A549 treated with CpdA at 1 μM for 4 hours (cell line): ENCODE measurements around the gene HPS5. TPM values are rescaled to one million over a fixed set of nuclear protein-coding genes. Genes with fewer than 3 reads are reported as not detected.

Experiments
- total RNA-seq: library from RNA; stranded (reverse); fragments of 200-300 nt; extraction: Qiagen RNA extraction; gene quantifications from 5 replicates; pipeline ENCODE4 v1.2.3, GENCODE V29; 2022; ENCODE audit warnings: low read depth

Gene HPS5, protein sequence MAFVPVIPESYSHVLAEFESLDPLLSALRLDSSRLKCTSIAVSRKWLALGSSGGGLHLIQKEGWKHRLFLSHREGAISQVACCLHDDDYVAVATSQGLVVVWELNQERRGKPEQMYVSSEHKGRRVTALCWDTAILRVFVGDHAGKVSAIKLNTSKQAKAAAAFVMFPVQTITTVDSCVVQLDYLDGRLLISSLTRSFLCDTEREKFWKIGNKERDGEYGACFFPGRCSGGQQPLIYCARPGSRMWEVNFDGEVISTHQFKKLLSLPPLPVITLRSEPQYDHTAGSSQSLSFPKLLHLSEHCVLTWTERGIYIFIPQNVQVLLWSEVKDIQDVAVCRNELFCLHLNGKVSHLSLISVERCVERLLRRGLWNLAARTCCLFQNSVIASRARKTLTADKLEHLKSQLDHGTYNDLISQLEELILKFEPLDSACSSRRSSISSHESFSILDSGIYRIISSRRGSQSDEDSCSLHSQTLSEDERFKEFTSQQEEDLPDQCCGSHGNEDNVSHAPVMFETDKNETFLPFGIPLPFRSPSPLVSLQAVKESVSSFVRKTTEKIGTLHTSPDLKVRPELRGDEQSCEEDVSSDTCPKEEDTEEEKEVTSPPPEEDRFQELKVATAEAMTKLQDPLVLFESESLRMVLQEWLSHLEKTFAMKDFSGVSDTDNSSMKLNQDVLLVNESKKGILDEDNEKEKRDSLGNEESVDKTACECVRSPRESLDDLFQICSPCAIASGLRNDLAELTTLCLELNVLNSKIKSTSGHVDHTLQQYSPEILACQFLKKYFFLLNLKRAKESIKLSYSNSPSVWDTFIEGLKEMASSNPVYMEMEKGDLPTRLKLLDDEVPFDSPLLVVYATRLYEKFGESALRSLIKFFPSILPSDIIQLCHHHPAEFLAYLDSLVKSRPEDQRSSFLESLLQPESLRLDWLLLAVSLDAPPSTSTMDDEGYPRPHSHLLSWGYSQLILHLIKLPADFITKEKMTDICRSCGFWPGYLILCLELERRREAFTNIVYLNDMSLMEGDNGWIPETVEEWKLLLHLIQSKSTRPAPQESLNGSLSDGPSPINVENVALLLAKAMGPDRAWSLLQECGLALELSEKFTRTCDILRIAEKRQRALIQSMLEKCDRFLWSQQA
- total RNA-seq, result 12.9 to 14.3 TPM (median 13.1 TPM) in 5 replicates

DNA sequence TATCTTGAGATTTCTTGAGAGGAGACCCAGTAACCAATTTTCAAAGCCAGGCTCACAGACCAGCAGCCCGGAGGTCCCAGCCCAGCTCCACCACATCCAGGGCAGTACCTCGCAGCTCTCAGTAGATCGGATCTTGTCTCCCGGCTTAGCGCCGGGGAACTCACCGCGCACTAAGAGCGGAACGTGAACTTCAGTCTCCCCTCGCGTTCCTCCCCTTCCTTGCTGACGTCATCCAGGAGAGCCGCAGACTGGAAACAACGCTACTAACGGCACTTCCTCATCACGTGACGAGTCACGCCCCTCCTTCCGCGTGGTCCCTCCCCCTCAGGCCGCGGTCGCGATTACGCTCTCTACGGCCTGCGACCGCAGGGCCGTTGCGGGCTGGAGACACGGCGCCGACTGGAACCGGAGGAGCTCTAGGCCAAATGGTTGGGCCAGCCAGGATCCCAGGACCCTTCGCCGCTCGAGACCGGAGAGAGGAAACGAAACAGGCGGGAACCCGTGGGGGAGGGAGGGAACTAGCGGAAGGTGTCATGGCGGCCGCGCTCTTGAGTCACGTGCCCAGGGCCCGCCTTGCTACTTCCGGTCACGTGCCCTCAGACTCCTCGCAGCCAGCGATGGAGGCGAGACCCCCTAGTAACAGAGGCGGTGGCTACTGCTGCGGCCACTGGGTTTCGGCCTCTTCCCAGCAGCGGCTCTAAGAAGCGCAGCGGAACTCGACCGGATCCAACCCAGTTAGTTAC, at the start of gene HPS5, which contains the start of gene GTF2H1:
HPS5 (minus strand) TSS at position 172 of the 743 bp plus-strand sequence. CDS start 4,282 bp downstream, outside the sequence.
GTF2H1 (plus strand) TSS at position 599 of the 743 bp plus-strand sequence. CDS start 10,508 bp downstream, outside the sequence.

DNA sequence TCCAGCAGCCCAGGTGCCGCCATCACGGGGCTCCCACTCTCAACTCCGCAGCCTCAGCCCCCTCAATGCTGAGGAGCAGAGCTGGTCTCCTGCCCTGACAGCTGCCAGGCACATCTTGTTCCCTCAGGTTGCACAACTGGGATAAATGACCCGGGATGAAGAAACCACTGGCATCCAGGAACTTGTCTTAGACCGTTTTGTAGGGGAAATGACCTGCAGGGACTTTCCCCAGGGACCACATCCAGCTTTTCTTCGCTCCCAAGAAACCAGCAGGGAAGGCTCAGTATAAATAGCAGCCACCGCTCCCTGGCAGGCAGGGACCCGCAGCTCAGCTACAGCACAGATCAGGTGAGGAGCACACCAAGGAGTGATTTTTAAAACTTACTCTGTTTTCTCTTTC, 56.0 kb downstream of the HPS5 start, which contains the start of gene SAA1:
SAA1 (plus strand) TSS at position 316 of the 400 bp plus-strand sequence. CDS start 624 bp downstream, outside the sequence.

DNA sequence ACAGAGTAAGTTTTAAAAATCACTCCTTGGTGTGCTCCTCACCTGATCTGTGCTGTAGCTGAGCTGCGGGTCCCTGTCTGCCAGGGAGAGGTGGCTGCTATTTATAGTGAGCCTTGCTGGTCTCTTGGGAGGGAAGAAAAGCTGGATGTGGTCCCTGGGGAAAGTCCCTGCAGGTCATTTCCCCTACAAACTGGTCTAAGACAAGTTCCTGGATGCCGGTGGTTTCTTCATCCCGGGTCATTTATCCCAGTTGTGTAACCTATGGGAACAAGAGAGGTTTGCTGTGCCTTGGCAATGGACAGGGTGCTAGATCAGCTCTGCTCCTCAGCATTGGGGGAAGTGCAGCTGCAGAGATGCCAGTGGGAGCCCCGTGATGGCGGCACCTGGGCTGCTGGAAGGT, 73.4 kb downstream of the HPS5 start, which contains the start of gene SAA2:
SAA2 (minus strand) TSS at position 108 of the 400 bp plus-strand sequence. CDS start 657 bp downstream, outside the sequence.

DNA sequence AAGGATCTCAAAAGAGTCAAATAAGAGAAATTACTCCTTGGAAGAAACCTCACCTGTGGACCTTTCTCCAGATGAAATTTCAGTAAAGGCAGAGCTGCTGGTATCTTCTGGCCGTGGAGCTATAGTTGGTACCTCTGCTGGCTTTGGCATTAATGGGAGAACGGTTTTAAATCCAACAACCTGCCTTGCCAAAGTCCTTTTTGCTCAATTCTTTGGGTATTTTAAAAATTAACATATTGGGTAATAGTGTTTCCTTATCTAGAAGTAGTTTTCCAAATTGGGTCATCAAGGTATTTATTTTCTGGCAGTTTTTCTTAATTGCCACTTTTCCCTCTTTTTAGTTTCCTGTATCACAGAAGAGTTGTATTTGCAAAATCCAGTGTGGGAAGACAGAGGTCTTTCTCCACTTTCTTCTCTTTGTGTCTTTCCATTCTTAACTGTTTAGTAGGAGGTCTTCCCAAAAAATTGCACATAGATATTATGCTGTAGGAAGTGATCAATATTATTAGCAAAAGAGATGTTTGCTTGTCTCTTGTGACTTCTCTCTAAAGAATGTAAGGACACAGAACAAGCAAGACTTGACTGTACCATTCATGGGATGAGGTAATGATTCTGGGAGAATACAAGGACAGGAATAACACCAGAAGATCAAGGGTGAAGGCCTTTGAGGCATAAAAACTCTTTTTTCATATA, 85.1 kb downstream of the HPS5 start, which contains the start of gene SAA4:
SAA4 (minus strand) TSS at position 139 of the 693 bp plus-strand sequence. CDS start 876 bp downstream, outside the sequence.

Other genes with a start within 250 kb of the HPS5 start
- 37.1 to 42.3 TPM (median 38.6 TPM) in 5 replicates for gene SAAL1, start 216.1 kb downstream of the HPS5 start, total RNA-seq
- 0.41 TPM in 1 of 5 replicates, not detected in the others for gene MRGPRX3, start 189.6 kb downstream of the HPS5 start, total RNA-seq
- not detected in 5 replicates for gene MRGPRX4, start 149.3 kb downstream of the HPS5 start, total RNA-seq
- gene SAA4, start 85.3 kb downstream of the HPS5 start, total RNA-seq, result not detected in 5 replicates
- 0.07 TPM in 1 of 5 replicates, not detected in the others for gene SAA2, start 73.5 kb downstream of the HPS5 start, total RNA-seq
- gene SAA1, start 55.9 kb downstream of the HPS5 start, total RNA-seq, result 0.30 to 0.59 TPM (median 0.39 TPM) in 3 of 5 replicates, not detected in the others
- gene GTF2H1, start 427 bp upstream of the HPS5 start, total RNA-seq, result 33.1 to 39.9 TPM (median 36.8 TPM) in 5 replicates
- 2,235 to 3,232 TPM (median 2,437 TPM) in 5 replicates for gene LDHA, start 72.4 kb upstream of the HPS5 start, total RNA-seq
- gene LDHC, start 90.2 kb upstream of the HPS5 start, total RNA-seq, result 0.06 to 0.28 TPM (median 0.28 TPM) in 3 of 5 replicates, not detected in the others
- gene LDHAL6A, start 133.7 kb upstream of the HPS5 start, total RNA-seq, result not detected in 5 replicates
- gene TSG101, start 204.8 kb upstream of the HPS5 start, total RNA-seq, result 92.9 to 113 TPM (median 97.6 TPM) in 5 replicates